GM21515 (cell line): ENCODE measurements around the gene FBLIM1.
"Not testable (repeated sequence)": the region's sequence is repeated elsewhere in the genome, so short reads cannot be mapped to it uniquely, and the experiment has no call there.

Source experiments
- ATAC-seq: cut with Tn5 transposase; IDR thresholded peaks from one replicate; pipeline ENCODE4 v1.9.1; 2021; ENCODE audit not compliant: unreplicated experiment

The FBLIM1 gene

DNA sequence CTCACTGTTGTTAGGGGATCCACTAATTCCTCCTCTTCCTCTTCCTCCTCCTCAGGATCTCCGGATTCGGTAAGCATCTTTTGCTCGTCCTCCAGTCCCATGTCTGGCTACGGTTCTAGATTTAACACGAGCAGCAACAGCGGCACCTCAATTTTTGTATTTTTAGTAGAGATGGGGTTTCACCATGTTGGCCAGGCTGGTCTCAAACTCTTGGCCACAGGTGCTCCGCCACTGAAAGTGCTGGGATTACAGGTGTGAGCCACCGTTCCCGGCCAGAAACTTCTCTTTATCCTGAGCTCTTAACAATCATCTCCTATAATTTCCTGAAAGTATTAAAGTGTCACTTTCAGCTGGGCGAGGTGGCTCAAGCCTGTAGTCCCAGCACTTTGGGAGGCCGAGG lies 49.0 kb downstream of the FBLIM1 start, which contains the start of gene UQCRHL:
Gene UQCRHL, minus strand, starts transcription at position 101 of the 400 bp plus-strand sequence. Its CDS starts 0 bp downstream, at position 101.
- not testable (repeated sequence) for ATAC-seq

DNA sequence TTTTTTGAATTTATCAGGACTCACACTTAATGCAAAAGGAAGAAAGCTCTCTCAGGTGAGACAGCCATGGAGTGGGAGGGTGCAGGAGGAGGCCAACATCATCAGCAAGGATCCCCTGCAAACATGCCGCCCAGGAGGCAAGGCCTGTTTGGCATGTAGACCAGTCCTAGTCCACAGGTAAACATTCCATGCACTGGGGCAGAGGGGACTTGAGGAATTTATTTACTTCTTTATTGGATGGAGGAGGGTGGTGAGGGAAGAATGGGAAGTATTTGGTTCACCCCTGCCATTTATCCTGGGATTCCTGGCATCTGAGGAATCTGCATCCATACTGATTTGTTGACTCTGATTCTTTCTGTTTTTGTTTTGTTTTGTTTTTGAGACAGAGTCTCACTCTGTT lies 50.4 kb downstream of the FBLIM1 start:
- ATAC-seq, result no peak

GRCh38 chr1:15810073-15810472 lies 51.5 kb downstream of the FBLIM1 start:
- ATAC-seq, result no peak

GRCh38 chr1:15816674-15817073 lies 58.1 kb downstream of the FBLIM1 start:
- ATAC-seq, result no peak

- no peak for ATAC-seq
Measured at GRCh38 chr1:15820478-15820877, 61.9 kb downstream of the FBLIM1 start.

DNA sequence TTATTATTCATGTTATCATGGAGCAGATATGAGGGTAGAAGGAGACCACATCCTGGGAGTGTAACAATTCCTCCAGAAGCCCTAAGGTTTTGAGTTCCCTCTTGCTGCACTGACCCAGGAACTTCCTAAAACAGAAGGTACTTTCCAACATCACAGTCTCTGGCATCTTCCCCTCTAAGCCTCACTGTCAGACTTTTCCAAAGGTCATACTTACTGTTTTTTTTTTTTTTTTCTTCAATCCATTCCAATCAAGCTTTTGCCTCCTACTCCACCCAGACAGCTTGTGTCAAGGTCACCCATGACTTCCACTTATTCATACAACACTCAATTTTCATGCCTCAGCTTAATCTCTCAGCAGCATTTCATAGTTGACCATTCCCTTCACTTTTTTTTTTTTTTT lies 67.2 kb downstream of the FBLIM1 start:
- ATAC-seq, result no peak

DNA sequence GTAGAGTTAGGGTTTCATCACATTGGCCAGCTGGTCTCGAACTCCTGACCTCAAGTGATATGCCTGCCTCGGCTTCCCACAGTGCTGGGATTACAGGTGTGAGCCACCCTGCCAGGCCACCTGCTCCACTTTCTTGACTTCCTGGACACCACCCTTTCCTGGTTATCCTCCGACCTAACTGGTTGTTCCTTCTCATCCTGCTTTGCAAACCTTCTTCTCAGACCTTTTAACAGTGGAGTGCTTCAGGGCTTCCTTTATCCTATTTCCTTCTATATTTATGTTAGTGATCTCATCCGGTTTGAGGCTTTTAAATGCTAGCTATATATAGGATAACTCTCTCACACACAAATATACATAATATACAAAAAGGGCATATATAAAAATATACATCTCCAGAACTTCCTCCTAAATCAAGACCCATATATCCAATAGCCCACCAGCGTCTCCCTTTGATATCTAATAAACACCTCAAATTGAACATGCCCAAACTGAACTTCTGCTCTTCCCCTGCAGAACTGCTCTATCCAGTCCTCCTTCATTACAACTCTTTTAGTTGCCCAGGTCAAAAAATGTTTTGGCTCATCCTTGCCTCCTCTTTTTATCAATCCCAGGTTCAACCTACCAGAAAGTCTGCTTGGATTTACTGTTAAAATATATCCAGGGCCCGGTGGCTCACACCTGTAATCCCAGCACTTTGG lies 68.4 kb downstream of the FBLIM1 start:
- no peak for ATAC-seq

- not testable (repeated sequence) for ATAC-seq
Measured at GRCh38 chr1:15827567-15827966, 69.0 kb downstream of the FBLIM1 start.

- ATAC-seq, result not testable (repeated sequence)
Measured at GRCh38 chr1:15828931-15829330, 70.3 kb downstream of the FBLIM1 start.

DNA sequence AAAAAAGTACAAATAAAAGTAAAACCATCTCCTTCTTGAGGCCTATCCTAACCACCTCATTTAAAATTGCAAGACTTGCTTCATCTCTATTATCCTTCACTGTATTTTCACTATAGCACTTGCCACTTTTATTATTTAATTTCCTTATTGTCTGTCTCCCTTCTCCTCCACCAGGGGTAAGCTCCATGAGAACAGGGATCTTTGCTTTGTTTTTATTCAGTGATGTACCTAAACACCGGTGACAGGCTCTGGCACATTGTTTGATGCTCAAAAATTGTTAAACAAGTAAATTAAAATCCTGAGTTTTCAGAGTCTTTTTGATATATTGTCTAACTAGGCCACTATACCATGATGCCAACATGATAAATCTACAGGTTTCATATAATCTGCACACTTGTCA lies 71.7 kb downstream of the FBLIM1 start:
- no peak for ATAC-seq

- ATAC-seq, result no peak
Measured at GRCh38 chr1:15833069-15833679, 74.6 kb downstream of the FBLIM1 start.

GRCh38 chr1:15833842-15834405 lies 75.3 kb downstream of the FBLIM1 start:
- no peak for ATAC-seq

GRCh38 chr1:15834406-15835204 lies 76.0 kb downstream of the FBLIM1 start:
- ATAC-seq, result peak; percentile 49

DNA sequence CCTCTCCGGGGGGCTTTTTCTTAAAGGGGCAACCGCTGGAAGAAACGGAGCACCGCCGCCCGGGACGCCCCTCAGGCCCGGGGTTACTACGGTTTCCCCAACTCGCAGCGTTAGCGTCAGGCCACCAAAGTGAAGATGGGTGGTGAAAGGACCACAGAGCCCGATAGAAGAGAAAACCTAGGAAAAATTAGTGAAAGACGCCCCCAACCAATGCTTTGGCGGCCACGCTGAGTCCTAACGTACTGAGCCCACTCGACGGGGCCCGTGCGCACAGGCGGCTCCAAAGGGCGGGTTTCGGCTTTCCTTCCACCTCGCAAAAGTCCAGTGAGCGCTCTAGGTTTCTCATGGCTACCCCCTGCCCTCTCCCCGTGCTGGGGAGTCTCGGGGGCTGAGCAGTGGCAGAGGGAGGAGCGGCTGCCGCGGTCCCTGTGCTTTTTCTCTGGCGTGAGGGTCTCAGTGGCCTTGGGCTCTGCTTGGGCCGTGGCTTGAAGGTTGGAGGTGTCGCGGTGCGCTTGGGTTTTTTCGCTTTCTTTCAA lies 76.7 kb downstream of the FBLIM1 start:
- ATAC-seq, result peak; percentile 6

DNA sequence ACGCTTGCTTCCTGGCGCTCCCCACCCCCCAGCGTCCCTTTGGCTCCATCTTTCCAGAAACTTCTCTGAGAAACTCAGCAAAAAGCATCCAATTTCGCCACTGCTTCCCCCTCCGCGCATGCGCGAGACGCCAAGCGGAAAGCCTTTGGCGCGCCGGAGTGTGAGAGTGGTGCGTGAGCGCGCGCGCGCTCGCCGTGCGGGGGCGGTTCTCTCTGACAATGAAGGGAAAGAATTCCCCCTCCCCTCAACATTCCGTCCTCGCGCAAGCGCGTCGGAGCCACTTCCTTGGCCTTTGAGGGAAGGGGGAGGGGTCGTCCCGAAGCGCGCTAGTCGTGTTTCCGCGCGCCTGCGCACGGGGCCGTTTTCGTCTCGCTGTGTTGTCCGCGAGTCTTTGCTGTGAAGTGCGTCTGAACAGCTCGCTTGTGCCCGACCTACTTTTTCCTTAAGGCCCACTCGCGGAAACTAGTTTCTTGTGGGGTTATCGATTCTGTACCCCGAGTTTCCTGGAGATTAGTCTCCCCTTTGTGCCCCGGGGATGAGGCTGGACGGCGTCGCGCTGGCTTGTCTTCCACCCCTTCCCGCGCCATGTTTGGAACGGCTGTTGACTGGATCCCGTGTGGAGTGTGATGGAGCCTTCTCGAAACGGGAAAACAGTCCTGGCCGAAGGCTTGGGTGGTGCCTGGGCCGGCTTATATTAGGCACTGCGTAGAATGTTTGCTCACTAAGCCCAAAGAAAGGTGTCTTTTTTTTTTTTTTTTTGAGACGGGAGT lies 77.3 kb downstream of the FBLIM1 start:
- peak; percentile 48 for ATAC-seq
